HG03025 (cell line): ENCODE results near the gene CPSF4L.
"Not testable (repeated sequence)": the region's sequence is repeated elsewhere in the genome, so short reads cannot be mapped to it uniquely, and the experiment has no call there.

Source experiments
- ATAC-seq: cut with Tn5 transposase; IDR thresholded peaks from one replicate; pipeline ENCODE4 v1.9.1; 2021; ENCODE audit warnings: mild to moderate bottlenecking, moderate library complexity; ENCODE audit not compliant: unreplicated experiment, low FRiP score

CPSF4L gene

GRCh38 chr17:73261617-73261951, at the start of gene CPSF4L:
TSS of gene CPSF4L (minus strand) at chr17:73261880. CDS start at chr17:73261818, 62 bp downstream.
- ATAC-seq, result no peak

- no peak for ATAC-seq
Measured at GRCh38 chr17:73311428-73311780, 49.7 kb upstream of the CPSF4L start.

- ATAC-seq, result no peak
Measured at GRCh38 chr17:73309727-73310596, 48.3 kb upstream of the CPSF4L start.

GRCh38 chr17:73308959-73309358, 47.3 kb upstream of the CPSF4L start:
- ATAC-seq, result not testable (repeated sequence)

- ATAC-seq, result no peak
Measured at GRCh38 chr17:73308017-73308823, 46.5 kb upstream of the CPSF4L start.

- no peak for ATAC-seq
Measured at GRCh38 chr17:73307130-73307529, 45.5 kb upstream of the CPSF4L start.

- ATAC-seq, result no peak
Measured at GRCh38 chr17:73305845-73306836, 44.5 kb upstream of the CPSF4L start.

- ATAC-seq, result no peak
Measured at GRCh38 chr17:73304971-73305812, 43.5 kb upstream of the CPSF4L start.

- ATAC-seq, result no peak
Measured at GRCh38 chr17:73304438-73304837, 42.8 kb upstream of the CPSF4L start.

GRCh38 chr17:73302189-73302588, 40.5 kb upstream of the CPSF4L start:
- ATAC-seq, result no peak

GRCh38 chr17:73301369-73301768, 39.7 kb upstream of the CPSF4L start:
- ATAC-seq, result no peak

- no peak for ATAC-seq
Measured at GRCh38 chr17:73300392-73300791, 38.7 kb upstream of the CPSF4L start.

- no peak for ATAC-seq
Measured at GRCh38 chr17:73297934-73298861, 36.5 kb upstream of the CPSF4L start.

GRCh38 chr17:73293480-73293911, 31.8 kb upstream of the CPSF4L start:
- ATAC-seq, result no peak

GRCh38 chr17:73293031-73293430, 31.4 kb upstream of the CPSF4L start:
- no peak for ATAC-seq

GRCh38 chr17:73292031-73292531, 30.4 kb upstream of the CPSF4L start:
- no peak for ATAC-seq

GRCh38 chr17:73291260-73291801, 29.7 kb upstream of the CPSF4L start:
- ATAC-seq, result no peak
